RPMI7951 (cell line): ENCODE data around the gene TMPRSS2. TPM values are rescaled to one million over a fixed set of nuclear protein-coding genes. Genes with fewer than 3 reads are reported as not detected.

Experiments
- DNase-seq: peaks from one replicate; pipeline ENCODE4 v3.0.0-alpha.2; 2012; ENCODE audit warnings: low read depth
- total RNA-seq: library from RNA; depleted of rRNA; stranded (reverse); fragments of >200 nt; shearing (Covaris generic); gene quantifications from 2 replicates; pipeline ENCODE4 v1.2.3, GENCODE V29; 2014

Gene TMPRSS2
- total RNA-seq, 1 experiment from 2014 or later: not detected

DNA sequence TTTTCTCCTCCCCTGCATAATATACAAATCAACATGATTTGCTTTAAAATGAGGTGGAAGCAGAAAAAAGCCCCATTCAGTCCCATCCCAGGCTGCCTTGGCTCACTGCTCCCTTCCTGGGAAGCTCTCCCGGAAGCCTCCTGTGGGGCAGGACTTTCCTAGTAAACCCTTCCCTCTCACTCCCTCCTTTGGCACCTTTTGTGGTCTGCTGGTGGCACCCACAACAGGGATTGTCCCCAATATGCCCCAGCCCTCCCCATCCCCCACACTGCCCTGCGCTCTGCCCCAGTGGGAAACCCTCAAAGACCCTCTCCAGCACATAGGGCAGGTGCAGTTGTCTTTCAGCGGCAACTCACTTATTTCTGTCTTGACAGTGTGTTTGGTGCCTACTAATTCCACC, 1.8 kb upstream of the TMPRSS2 start:
- no peak for DNase-seq

DNA sequence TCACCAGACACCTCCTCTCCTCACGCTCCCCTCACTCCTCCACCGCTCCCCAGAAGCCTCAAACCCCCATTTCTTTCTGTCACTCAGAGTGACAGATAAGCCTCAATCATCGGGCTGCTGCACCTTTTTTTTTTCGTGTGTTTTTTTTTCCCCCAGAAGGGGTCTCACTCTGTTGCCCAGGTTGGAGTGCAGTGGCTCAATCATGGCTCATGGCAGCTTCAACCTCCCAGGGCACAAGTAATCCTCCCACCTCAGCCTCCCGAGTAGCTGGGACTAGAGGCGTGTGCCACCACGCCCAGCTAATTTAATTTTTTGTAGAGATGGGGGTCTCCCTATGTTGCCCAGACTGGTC, 1.2 kb upstream of the TMPRSS2 start:
- no peak for DNase-seq

DNA sequence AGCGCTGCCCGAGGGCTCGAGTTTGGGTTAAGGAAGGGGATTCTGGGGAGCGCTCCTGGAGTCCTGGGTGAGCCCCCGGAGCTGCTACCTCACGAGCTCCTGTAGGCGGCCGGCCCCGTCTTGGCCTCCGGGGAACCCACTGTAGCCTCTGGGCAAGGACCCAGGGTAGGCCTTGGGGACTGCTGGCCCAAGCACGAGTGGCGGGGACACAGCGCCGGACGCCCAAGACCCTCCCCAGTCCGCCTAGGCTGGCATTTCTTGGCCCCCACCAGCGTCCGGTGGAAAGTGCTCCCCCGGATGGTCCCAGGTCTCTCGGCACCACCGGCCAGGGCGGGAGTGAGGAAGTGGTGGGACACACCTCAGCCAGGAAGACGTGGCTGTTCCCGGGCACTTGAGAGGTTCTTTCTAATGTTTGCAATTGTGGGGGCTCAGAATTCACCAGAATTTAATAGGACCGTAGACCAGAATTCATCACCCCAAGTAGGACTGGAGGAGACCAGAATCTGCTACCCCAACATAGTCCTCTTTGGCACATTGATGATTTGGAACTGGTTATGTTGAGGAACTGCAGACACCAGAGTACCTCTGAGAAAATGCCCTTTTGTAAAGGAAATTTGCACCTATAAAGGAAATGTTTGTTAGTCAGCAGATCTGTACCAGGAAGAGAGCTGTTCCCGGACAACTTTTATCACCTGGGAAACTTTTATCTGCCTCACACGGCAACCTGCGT, 622 bp upstream of the TMPRSS2 start:
- DNase-seq: no peak

DNA sequence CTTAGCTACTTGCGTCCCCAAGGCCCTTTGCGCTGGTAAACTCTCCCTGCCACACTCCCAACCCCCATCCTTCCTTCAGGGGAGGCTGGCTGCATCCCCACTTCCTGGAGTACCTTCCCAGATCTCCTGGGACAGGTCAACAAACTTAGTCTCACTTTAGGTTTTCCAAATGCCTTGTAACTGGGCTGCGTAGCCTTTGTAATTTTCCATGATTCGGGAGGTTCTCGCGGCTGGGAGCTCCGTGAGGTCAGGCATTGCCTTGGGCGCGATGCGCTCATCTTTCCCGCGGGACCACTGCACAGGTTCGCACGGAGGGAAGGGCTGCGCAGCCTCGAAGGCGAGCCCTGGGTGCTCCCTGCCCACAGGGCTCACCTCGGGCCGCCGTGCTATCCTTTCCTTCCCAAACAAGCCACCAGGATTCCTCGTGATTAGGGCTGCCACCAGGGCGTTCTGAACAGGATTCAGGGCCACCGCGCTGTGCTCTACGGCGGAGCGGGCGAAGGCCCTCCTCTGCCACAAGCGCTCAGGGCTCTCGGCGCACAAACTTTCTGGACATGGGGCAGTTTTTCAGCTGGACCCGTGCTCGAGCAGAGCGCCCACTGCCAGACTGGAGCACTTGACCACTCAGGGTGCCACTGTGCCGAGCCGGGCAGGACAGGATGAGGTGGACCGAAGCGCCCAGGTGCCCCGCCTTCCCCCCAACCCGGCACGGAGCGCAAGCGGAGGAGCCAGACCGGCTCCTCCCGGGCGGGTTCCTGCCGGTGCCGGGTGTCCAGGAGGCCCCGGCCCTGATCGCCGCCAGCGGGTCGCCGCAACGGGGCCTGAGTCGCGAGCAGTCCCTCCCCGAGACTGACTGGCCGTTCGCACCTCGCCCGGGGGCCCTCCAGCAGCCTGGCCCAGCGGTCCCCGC, 1.1 kb downstream of the TMPRSS2 start:
- no peak for DNase-seq

DNA sequence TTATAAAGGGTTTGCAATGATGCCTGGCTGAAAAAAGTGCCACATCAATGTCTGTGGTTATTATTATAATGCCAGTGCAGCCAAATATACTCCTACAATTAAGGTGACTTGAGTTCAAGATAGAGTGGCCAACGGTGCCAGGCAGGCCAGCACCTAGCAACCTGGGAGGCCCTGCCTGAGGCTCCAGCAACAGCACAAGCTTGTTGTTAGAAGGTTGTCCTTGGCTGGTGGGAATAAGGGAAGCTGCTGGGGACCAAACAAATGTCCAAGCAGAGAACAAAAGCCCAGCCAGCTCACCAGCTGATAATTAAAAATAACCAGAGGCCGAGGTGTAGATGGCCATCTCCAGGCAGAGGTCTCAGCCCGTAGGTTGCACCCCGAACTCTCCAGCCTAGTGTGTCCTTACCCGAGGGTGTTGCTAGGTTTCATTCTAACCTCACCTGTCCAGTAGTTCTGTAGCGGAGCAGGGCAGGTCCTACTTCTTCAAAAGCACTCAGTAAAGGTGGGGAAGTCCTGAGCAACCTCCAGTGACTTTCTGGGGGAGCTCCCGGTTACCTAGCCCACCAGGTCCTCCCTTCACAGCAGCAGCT, 1.9 kb downstream of the TMPRSS2 start:
- DNase-seq: no peak

DNA sequence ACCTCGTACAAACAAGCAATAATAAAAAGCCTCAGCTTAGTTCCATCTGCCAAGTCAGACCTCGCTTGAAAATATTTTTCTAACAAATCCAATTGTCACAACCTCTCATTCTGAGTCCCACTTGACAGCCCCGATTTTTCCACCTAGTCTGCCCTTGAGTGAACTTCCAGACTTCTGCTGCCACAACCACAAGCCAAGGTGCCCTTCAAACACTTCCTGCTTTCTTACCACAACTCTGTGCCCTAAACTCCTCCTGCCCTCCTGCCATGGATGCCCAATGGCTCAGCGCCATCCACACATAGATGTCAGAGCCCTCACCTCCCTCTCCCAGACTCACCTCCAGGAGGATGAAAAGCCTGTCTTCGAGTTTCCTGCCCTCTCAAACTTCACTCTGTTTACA, 3.9 kb downstream of the TMPRSS2 start:
- no peak for DNase-seq

DNA sequence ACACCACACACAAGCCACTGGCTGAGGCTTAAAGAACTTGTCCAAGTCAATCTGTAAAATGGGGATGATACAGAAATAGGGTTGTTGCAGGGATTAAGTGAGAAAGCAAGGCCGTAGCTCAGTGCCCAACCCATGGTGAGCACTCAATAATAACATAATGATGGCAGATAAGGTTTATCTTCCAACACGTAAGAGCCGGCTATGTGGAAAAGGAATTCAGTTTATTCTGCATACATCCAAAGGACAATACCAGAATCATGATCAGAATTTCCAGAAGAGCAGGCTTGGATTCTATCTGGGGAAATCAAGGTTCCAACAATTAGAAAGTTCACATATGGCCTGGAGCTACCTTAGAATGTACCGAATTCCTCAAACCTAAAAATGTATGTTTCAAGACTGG, 4.6 kb downstream of the TMPRSS2 start:
- no peak for DNase-seq

DNA sequence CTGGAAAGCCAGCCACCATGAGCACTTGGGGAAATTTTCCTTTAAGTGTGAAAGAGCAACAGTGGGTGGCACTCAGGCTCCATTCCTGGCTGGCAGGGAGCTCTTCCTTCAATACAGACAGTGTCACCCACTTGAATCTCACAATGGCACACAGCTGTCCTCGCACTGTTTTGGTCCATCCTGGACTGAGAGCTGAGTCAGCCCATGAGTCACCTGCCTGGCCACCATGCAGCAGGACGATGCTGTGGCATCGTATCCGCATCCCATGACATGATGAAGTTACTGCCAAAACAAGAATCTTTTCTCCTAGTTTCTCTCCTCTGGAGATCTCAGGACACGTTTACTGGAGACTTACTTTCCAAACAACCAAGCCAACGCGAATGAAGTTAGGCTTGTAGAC, 6.0 kb downstream of the TMPRSS2 start:
- DNase-seq: peak; percentile 85

DNA sequence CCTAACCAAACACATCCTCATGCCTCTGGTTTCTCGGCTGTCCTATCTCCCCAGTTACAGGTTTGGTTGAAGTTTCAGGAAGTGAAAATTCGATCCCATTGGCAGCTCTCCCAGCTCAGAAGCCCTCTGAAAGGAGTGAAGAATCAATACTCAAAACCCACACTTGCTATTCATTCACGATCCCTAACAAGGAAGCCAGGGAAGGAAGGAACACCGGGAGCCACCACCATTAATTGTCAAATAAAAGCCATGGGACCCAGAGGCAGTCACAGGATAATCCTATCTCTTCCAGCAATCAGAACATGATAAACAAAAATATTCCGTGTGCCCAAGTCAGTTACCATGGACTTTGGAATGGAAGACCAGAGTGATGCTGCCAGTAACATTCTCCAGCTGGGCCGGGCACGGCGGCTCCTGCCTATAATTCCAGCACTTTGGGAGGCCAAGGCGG, 7.0 kb downstream of the TMPRSS2 start:
- no peak for DNase-seq

DNA sequence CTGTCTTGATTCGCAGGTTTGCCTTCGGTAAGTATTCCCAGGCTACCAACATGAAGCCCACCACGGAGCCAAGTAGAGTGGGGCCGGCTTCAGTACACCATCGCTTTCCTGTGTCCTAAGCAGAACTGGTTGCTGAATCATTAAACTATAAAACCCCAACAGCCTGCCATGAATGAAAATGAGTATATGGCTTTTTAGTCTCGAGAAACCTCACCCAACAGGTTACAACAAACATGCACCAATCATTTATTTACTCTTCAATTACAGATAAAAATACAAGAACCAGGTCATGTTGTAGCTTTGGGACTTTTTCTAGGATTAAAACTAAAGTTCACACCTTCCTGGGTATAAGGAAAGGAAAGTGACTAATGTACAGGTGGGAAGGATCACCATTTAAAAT, 7.6 kb downstream of the TMPRSS2 start:
- no peak for DNase-seq

DNA sequence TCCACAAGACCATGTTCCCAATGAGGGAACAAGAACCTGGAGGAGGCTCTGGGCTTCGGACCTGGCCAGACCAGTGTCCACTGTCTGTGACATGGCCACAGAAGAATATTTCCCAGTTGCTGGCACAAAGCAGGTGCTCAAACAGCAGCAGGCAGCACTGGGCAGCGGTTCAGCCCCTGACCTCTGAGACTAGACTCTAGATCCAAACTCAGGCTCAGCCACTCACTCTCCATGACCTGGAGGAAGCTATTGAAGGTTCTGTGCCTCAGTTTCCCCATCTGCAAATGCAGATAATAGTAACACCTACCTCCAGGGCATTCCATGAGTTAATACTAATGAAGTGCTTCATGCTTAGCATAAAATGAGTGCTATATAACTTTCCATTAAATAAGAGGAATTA, 8.0 kb downstream of the TMPRSS2 start:
- no peak for DNase-seq

DNA sequence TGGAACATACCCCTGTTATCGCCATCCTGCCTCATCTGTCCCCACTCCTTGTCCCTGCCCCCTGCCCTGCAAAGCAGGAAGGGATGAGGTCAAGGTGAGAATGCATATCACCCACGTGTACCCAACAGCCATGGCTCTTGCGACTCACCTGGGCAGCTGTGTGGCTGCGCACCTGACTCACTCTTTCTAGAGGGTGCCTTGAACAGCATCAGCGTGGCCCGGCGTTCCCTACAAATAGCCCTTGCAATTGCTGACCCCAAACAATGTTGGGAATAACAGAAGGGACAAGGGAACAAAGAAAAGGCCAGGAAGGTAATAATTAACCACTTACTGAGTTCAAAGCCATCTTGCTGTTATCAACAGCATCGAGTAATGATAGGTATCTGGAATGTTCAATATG, 10.2 kb downstream of the TMPRSS2 start:
- no peak for DNase-seq

DNA sequence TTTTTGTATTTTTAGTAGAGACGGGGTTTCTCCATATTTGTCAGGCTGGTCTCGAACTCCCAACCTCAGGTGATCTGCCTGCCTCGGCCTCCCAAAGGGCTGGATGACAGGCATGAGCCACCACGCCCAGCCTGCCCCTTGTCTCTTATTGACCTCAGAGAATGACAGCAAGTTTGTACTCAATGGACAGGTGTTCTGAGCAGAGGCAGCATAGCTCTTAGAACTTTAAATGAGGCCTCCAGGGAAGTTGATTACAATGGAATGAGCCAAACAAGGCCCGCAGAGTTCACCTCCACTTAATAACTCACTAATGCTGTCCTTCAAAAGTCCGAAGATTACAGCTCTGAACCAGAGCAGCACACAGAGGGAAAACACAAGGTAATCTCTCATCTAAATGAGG, 10.9 kb downstream of the TMPRSS2 start:
- DNase-seq: no peak

DNA sequence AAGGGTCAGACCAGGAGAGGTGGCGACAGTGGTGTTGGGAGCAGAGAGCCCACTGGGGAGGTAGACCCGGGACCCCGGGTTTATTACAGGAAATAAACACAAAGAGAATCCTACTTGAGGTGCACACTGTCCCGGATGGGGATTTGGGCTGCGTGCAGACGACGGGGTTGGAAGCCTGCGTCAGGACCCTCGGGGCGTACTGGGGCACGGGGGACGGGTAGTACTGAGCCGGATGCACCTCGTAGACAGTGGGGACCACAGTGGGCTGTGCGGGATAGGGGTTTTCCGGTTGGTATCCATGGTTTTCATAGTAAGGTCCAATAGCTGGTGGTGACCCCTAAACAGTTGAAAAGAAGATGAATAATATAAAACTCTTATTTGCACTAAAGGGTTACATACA, 13.7 kb downstream of the TMPRSS2 start:
- no peak for DNase-seq

DNA sequence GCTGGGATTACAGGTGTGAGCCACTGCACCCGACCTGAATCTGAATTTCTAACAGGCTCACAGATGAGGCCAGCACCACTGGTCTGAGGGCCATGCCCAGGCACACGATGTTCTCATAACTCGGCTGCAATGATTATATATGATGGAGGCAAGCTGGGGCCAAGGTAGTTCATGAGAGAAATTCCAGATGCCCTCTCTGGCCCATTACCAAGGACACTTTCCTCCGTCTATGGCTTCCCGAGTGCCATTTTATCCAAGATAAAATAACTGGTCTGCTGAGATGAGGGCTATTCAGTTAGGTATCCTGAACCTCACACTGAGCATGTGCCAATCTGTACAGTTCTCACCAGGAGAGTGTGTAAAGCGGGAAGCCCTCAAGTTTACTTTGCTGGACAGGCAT, 16.5 kb downstream of the TMPRSS2 start:
- DNase-seq: no peak

DNA sequence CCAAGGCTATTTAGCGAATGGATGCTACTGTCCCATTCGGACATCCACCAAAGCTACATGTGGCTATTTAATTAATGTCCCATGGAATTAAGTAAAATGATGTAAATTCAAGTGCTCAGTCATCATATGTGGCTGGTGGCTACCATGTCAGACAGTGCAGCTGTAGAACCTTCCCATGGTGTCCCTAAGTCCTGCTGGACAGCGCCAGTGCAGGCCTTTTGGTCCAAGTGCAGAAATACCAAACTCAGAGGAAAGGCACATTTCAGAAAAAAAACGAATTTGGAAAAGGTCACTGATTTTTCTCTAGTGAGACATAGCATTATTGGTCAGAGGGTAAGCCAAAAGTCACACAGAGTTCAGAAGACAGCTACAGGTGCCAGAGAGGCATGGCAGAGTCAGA, 17.6 kb downstream of the TMPRSS2 start:
- DNase-seq: no peak

DNA sequence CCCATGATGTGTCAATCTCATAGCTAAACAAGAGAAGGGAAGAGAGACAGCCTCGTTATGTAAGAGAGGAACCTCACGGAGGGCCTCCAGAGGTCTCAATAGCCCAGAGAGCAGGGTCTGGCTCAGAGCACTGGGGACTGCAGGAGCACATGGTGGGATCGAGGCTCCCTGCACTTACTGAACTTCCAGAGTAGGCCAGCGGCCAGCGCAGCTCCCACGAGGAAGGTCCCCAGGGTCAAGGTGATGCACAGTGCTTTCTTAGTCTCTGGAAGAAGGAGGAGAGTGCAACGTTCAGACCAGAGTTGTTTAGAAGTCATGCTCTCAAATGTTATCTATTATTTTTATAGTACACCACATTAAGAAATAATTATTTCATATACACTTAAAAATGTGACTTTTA, 18.6 kb downstream of the TMPRSS2 start:
- DNase-seq: no peak

DNA sequence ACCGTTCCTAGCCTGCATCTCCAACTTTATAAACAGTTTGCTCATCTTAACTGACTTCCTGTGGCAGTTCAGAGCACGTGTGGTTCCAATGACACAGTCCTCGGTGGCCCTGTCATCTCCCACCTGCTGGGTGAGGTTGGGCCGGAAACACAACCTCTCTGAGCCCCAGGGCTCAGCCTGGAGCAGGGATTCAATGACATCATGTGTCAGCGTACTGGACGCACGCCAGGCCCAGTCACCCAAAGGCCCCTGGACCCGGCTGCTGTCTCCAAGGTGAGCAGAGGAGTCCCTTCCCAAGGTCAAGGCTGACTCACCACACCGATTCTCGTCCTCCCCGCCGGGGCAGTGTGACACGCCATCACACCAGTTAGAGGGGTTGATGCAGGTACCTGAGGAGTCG, 19.9 kb downstream of the TMPRSS2 start:
- no peak for DNase-seq

DNA sequence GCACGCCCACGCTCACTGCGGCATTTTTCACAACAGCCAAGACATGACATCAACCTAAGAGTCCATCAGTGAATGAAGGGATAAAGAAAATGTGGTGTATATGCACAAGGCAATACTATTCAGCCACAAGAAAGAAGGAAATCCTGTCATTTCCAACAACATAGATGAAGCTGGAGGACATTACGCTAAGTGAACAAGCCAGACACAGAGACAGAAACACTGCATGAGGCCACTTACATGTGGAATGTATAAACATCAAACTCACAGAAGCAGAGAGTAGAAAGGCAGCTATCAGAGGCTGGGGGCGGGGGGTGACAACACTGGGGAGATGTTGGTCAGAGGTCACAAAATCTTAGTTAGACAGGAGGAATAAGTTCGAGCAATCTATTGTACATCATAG, 20.9 kb downstream of the TMPRSS2 start:
- DNase-seq: no peak

DNA sequence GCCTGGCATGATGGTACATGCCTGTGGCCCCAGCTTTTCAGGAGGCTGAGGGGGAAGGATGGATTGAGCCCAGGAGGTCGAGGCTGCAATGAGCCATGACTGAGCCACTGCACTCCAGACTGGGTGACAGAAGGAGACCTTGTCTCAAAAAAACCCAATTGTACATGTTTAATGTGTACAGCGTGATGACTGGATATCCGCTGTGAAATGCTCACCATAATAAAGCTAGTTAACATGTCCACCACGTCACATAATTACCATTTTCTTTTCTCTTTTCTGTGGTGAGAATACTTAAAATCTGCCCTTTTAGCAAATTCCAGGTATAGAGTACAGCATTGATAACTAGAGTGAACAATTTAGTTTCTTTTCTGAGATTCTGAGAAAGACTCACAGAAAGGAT, 24.0 kb downstream of the TMPRSS2 start:
- no peak for DNase-seq

DNA sequence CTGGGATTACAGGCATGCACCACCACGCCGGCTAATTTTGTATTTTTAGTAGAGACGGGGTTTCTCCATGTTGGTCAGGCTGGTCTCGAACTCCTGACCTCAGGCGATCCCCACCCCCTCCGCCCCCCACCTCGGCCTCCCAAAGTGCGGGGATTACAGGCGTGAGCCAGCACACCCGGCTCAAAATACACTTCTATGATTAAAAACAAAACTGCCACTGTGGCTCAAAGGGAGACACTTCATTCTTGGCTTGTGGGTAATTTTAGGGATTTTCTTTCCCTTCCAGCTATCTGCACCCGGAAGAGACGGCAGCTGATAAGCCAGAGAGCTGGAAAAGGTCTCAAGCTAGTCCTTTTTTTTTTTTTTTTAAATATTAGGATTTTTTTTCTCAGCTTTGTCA, 24.5 kb downstream of the TMPRSS2 start:
- no peak for DNase-seq

DNA sequence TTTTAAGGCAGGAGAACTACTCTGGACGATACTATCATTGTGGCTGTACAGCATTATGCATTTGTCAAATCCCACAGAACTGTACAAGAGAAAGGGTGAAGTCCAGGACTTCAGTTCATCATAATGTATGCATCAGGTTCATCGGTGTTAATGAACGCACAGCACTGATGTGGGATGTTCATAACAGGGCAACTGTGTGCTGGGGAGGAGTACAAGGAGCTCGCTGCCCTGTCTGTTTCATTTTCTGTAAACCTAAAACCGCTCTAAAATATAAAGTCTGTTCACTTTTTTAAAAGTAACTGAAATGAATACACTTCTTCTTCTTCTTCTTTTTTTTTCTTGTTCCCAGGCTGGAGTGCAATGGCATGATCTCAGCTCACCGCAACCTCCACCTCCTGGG, 25.0 kb downstream of the TMPRSS2 start:
- no peak for DNase-seq

DNA sequence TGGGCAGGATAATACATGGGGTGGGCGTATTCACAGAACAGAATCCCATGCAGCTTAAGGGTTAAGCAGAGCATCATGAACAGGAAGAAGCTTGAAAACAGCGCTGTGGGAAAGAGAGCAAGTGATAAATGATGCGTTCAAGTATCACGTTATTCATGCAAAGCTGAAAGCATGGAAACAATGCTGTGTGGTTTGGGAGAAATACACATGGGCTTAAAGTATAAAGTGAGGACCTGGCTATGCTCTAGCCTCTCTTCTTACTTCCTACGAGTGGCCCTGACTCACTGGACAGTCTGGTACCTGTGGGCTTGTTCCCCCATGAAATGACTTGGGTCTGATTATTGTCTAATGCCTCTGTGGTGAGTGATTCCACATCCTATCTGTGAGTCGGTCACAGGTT, 25.7 kb downstream of the TMPRSS2 start:
- no peak for DNase-seq
